PC-3 (cell line): ENCODE data around the gene CHRDL2.

Experiments used
- EZH2 ChIP-seq: fragments of 300-600 bp; sonication (generic); IDR thresholded peaks from one replicate; pipeline ENCODE4 v1.6.1; 2017; ENCODE audit warnings: antibody characterized with exemption, mild to moderate bottlenecking, low read length; ENCODE audit not compliant: unreplicated experiment
- EZH2phosphoT487 ChIP-seq: fragments of 300-600 bp; sonication (generic); IDR thresholded peaks from 2 replicates; pipeline ENCODE4 v1.6.1; 2018; ENCODE audit warnings: mild to moderate bottlenecking, antibody characterized with exemption, low read length, borderline replicate concordance
- TF ChIP-seq, protein P1 (sequence below): fragments of 300-600 bp; sonication (generic); conservative IDR thresholded peaks from 2 replicates; pipeline ENCODE4 v1.5.1; 2017; ENCODE audit warnings: antibody characterized with exemption, low read depth, mild to moderate bottlenecking, low read length

DNA sequence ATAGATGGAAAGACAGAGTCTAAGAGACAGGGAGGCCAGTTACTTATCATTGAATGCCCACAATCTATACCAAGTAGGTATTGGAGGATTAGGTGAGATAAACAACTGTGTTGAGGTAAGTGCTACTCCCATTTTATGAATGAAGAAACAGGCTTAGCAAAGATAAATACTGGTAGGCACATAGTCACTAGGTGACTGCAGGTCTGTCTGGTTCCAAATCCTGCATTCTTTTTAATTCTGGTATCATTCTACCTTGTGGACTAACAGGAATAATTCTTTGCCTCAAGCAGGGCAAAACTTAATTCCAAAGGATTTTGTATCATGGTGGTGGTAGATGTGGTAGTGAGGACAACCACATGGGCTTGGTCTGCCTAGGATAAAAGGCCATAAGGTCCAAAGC lies 45.8 kb upstream of the CHRDL2 start:
- TF ChIP-seq, protein P1, sequence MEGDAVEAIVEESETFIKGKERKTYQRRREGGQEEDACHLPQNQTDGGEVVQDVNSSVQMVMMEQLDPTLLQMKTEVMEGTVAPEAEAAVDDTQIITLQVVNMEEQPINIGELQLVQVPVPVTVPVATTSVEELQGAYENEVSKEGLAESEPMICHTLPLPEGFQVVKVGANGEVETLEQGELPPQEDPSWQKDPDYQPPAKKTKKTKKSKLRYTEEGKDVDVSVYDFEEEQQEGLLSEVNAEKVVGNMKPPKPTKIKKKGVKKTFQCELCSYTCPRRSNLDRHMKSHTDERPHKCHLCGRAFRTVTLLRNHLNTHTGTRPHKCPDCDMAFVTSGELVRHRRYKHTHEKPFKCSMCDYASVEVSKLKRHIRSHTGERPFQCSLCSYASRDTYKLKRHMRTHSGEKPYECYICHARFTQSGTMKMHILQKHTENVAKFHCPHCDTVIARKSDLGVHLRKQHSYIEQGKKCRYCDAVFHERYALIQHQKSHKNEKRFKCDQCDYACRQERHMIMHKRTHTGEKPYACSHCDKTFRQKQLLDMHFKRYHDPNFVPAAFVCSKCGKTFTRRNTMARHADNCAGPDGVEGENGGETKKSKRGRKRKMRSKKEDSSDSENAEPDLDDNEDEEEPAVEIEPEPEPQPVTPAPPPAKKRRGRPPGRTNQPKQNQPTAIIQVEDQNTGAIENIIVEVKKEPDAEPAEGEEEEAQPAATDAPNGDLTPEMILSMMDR: no peak
- no peak for TF ChIP-seq EZH2phosphoT487
- no peak for TF ChIP-seq EZH2
